ENCODE results near the gene SUN5.

SUN5 gene

GRCh38 chr20:33013701-33014326, 9.6 kb upstream of the SUN5 start:
- no peak for DNase-seq

- DNase-seq, result no peak
Measured at GRCh38 chr20:33012327-33013189, 8.3 kb upstream of the SUN5 start.

GRCh38 chr20:33010674-33011449, 6.6 kb upstream of the SUN5 start:
- DNase-seq, result no peak

GRCh38 chr20:33010133-33010504, 5.9 kb upstream of the SUN5 start:
- no peak for DNase-seq

- DNase-seq, result no peak
Measured at GRCh38 chr20:33009214-33010132, 5.2 kb upstream of the SUN5 start.

GRCh38 chr20:33008336-33009213, 4.3 kb upstream of the SUN5 start:
- DNase-seq, result no peak

- DNase-seq, result no peak
Measured at GRCh38 chr20:33007376-33008335, 3.4 kb upstream of the SUN5 start, which contains the start of gene BPIFB2. BPIFB2 (plus strand) TSS chr20:33007704; CDS start chr20:33008575, 871 bp downstream.

- DNase-seq, result no peak
Measured at GRCh38 chr20:33006776-33007375, 2.6 kb upstream of the SUN5 start.

GRCh38 chr20:33005908-33006775, 1.9 kb upstream of the SUN5 start:
- no peak for DNase-seq

- peak; percentile 40 for DNase-seq
Measured at GRCh38 chr20:33005132-33005566, 916 bp upstream of the SUN5 start.

- DNase-seq, result no peak
Measured at GRCh38 chr20:33002087-33002808, 2.0 kb downstream of the SUN5 start.

- DNase-seq, result no peak
Measured at GRCh38 chr20:33000802-33001466, 3.3 kb downstream of the SUN5 start.

GRCh38 chr20:32999603-33000250, 4.5 kb downstream of the SUN5 start:
- DNase-seq, result peak; percentile 49

GRCh38 chr20:32997431-32997830, 6.8 kb downstream of the SUN5 start:
- no peak for DNase-seq

GRCh38 chr20:32995802-32996201, 8.4 kb downstream of the SUN5 start:
- DNase-seq, result no peak

GRCh38 chr20:32993496-32994050, 10.7 kb downstream of the SUN5 start:
- no peak for DNase-seq

Data from inflammatory macrophage treated with lipopolysaccharide for 4 hours (primary cell).